HG02870 (cell line): ENCODE data around the gene SLC29A1.
"Not testable (repeated sequence)": the region's sequence is repeated elsewhere in the genome, so short reads cannot be mapped to it uniquely, and the experiment has no call there.

Experiments used
- ATAC-seq: cut with Tn5 transposase; IDR thresholded peaks from one replicate; pipeline ENCODE4 v1.9.1; 2021; ENCODE audit warnings: mild to moderate bottlenecking, moderate library complexity; ENCODE audit not compliant: unreplicated experiment

The SLC29A1 gene

GRCh38 chr6:44193307-44193910 lies 30.0 kb upstream of the SLC29A1 start:
- no peak for ATAC-seq

GRCh38 chr6:44194326-44194725 lies 29.1 kb upstream of the SLC29A1 start:
- ATAC-seq: no peak

DNA sequence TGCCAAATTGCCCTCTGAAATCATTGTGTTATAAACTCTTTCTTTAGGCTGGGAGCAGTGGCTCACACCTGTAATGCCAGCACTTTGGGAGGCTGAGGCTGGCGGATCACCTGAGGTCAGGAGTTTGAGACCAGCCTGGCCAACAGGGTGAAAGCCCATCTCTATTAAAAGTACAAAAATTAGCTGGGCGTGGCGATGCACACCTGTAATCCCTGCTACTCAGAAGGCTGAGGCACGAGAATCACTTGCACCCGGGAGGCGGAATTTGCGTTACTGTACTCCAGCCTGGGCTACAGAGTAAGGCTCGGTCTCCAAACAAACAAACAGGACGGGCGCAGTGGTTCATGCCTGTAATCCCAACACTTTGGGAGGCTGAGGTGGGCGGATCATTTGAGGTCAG lies 27.0 kb upstream of the SLC29A1 start:
- ATAC-seq: not testable (repeated sequence)

DNA sequence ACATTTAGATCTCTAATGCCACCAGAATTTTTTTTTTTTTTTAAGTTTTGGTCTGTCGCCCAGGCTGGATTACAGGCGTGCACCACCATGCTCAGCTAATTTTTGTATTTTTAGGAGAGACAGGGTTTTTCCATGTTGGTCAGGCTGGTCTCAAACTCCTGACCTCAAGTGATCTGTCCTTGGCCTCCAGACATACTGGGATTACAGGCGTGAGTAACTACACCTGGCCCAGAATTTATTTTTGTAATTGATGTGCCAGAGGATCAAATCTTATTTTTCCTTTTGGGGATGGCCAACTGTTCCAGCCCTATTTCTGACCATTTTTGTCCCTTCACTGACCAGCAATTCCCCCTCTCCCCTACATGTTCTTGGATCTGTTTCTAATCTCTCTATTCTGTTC lies 24.7 kb upstream of the SLC29A1 start:
- no peak for ATAC-seq

DNA sequence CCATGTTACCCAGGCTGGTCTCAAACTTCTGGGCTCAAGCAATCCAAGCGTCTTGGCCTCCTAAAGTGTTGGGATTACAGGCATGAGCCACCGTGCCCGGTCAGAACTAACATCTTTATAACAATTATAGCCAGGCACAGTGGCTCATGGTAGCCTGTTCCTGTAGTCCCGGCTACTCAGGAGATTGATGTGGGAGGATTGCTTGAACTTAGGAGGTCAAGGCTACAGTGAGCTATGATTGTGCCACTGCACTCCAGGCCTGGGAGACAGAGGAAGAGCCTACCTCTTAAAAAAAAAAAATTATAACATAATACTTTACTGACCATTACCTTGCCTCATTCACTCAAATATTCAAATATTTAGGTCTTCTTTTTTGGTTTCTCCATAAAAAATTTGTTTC lies 23.5 kb upstream of the SLC29A1 start:
- no peak for ATAC-seq

- no peak for ATAC-seq
These were observed 22.2 kb upstream of the SLC29A1 start for GRCh38 chr6:44201200-44201599.

GRCh38 chr6:44201638-44202303 lies 21.6 kb upstream of the SLC29A1 start:
- no peak for ATAC-seq

DNA sequence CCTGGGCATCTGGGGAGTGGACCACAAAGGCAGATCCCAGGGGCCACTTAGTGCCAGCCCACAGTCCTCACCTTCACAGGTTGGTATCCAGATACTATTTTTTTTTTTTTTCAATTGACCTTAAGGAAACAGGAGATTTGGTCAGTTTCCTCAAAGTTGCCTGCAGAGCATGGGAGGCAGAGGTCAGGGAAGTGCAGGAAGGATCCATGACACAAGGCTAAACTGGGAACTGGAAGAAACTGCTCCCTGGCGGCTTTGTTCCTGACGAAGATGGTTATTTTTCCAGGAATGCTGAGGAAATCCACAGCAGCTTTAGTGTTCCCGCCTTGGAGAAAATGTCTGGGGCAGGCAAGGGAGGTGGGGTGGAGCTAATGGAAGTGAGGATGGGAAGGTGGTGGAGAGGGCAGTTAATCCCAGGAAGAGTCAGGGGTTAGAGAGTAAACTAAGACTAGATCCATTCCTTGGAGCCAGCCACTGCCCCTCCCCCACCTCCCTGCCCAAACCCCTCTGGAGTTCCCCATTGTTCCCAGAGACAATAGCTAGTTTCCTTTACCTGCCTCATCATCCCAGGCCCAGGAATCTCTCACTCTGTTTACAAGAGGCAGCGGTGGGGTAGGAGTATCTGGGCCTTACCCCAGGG lies 20.9 kb upstream of the SLC29A1 start:
- no peak for ATAC-seq

GRCh38 chr6:44202972-44203750 lies 20.2 kb upstream of the SLC29A1 start:
- no peak for ATAC-seq

DNA sequence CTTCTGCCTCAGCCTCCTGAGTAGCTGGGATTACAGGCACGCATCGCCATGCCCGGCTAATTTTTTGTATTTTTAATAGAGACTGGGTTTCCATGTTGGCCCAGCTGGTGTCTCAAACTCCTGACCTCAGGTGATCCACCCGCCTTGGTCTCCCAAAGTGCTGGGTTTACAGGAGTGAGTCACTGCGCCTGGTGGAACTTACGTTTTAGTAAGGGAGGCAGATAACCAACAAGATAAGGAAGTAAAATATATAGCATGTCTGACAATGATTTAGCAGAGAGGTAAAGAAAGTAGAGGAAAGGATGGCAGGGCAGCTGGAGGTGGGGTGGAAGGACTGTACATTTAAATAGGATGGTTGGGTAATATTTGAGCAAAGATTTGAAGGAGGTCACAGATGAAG lies 19.4 kb upstream of the SLC29A1 start:
- ATAC-seq: no peak

- no peak for ATAC-seq
These were observed 15.4 kb upstream of the SLC29A1 start for GRCh38 chr6:44207966-44208365.

GRCh38 chr6:44211284-44211683 lies 12.1 kb upstream of the SLC29A1 start:
- ATAC-seq: no peak

DNA sequence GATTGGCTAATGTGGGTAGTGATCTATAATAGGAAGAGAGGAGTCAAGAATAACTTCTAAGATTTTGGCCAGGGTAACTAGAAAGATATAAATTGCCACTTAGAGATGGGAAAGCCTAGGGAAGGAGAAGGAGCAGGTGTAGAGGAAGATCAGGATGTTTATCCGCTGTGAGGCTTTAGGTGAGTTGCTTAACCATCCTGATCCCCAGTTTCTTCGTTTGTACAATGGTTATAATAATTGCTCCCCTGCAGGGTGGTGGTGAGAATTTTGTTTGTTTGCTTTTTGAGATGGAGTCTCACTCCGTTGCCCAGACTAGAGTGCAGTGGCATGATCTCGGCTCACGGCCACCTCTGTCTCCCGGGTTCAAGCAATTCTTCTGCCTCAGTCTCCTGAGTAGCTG lies 9.1 kb upstream of the SLC29A1 start:
- no peak for ATAC-seq

DNA sequence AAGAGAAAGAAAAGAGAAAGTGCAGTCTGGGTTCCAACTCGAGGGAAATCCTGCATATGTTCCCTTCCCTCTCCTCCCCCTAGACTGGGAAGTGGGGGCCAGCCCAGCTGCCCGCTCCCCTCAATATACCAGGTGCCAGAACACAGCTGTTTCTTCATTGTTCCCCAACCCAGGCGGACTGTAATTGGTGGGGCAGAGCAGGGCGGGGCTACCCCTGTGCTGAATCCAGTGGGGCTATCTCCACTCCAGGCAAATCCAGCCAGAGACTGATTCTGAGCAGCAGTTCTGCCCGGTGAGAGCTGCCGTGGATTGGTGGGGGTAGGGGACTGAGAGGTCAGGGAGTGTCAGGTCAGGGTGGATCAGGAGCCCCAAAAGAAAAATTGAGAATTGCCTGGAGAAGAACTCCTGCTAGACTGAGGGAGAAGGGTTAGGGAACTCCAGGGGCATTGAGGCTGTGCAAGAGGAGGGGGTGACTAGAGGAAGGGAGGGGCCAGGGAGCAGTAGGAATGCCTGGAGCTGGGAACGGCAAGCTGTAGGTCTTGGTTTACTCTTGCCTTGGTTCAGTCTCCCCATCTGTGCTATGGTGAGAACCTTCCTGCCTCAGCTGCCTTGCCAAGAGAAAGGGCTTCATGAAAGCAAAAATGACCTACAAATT lies 6.6 kb upstream of the SLC29A1 start, which contains the start of gene MYMX:
Gene MYMX (plus strand): TSS at position 250 of the 655 bp plus-strand sequence. CDS start 546 bp downstream, outside the sequence.
- ATAC-seq: no peak

DNA sequence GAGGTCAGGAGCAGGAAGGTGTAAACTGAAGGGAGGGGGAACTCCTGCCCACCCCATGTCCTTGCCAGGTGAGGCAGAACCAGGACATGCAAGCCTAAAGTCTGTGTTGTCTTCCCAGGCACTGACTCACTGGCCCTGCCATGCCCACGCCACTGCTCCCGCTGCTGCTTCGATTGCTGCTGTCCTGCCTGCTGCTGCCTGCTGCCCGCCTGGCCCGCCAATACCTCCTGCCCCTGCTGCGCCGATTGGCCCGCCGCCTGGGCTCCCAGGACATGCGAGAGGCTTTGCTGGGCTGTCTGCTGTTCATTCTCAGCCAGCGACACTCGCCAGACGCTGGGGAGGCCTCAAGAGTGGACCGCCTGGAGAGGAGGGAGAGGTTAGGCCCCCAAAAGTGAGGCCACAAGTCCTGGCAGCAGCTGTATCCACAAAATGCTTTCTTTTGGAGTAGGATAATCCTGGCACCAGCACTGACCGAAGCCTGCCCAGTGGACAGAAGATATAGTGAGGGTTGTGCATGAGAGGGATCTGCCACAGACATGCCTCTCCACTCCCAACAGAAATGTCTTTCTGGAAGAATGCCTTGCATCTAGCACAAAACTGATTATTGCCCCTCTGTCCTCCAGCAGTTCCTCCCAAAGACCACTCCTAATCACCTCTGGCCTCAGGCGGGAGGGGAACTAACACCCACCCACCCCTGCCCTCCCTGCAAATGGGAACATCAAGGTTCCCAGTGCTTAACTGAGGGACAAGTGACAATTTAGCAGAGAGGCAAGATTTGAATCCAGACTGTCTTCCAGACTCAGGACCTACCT lies 5.9 kb upstream of the SLC29A1 start:
- ATAC-seq: no peak

GRCh38 chr6:44219053-44219814 lies 4.2 kb upstream of the SLC29A1 start:
- peak; percentile 47 for ATAC-seq

DNA sequence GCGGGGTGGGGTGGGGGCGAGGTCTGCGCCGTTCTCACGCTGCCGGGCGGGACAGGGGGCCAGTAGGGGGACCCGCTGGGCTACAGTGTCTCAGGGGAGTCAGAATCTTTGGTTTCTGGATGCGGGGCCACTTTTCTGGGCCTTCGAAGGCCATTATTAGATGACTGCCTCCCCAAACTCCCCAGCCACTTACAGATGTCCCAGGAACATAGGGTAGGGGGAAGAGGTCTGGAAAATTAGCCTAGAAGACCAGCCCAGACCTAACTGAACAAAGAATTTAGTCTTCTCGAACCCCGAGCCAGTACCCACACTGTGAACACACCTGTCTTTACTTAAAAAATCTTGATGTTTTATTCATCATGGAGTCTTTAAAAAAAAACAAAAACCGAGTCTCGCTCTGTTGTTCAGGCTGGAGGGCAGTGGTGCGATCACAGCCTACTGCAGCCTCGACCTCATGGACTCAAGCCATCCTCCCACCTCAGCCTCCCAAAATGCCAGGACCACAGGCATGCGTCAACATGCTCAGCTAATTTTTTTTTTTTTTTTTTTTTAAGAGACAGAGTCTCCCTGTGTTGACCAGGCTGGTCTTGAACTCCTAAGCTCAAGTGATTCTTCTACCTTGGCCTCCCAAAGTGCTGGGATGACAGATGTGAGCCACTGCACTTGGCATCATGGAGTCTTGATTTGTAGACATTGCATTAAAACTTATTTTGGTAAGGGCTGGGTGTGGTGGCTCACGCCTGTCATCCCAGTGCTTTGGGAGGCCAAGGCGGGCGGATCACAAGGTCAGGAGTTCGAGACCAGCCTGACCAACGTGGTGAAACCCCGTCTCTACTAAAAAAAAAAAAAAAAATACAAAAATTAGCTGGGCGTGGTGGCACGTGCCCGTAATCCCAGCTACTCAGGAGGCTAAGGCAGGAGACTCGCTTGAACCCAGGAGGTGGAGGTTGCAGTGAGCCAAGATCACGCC lies 3.3 kb upstream of the SLC29A1 start:
- ATAC-seq: no peak

GRCh38 chr6:44220913-44221290 lies 2.5 kb upstream of the SLC29A1 start:
- ATAC-seq: no peak
